Erythroblast (primary cell): ENCODE measurements around the gene UBE2Q2.
"Not testable (repeated sequence)": the region's sequence is repeated elsewhere in the genome, so short reads cannot be mapped to it uniquely, and the experiment has no call there.

Source experiments
- GATA1 ChIP-seq: IDR thresholded peaks from 2 replicates; pipeline ENCODE4 v1.6.1; 2011; ENCODE audit warnings: low read depth, mild to moderate bottlenecking, control low read depth, low read length, moderate library complexity
- POLR2A ChIP-seq: IDR thresholded peaks from 2 replicates; pipeline ENCODE4 v1.6.1; 2011; ENCODE audit warnings: mild to moderate bottlenecking, low read length

- not testable (repeated sequence) for TF ChIP-seq POLR2A, GATA1
Measured at GRCh38 chr15:75871589-75871988, 28.3 kb downstream of the UBE2Q2 start.
